Stimulated activated CD4-positive, alpha-beta T cell treated with anti-CD3 and anti-CD28 coated beads, Interleukin-1b, Interleukin-23, amount 100 ng/mL, for 1 hour (primary cell): ENCODE data around the gene AKAP14.
"Not testable (repeated sequence)": the region's sequence is repeated elsewhere in the genome, so short reads cannot be mapped to it uniquely, and the experiment has no call there.

Experiments
- DNase-seq, 2 donors: peaks; one replicate each; pipeline ENCODE4 v3.0.0-alpha.2; 2020; ENCODE audit warnings: low read depth in 2 of 2

Gene AKAP14

GRCh38 chrX:119922391-119922790 is 26.7 kb downstream of the AKAP14 start:
- DNase-seq, result not testable (repeated sequence)

- no peak for DNase-seq
Observed at GRCh38 chrX:119935215-119935874, 39.7 kb downstream of the AKAP14 start.

- no peak for DNase-seq
Observed at GRCh38 chrX:119941336-119941735, 45.6 kb downstream of the AKAP14 start.

GRCh38 chrX:119942173-119942819 is 46.6 kb downstream of the AKAP14 start:
- DNase-seq, result no peak

- DNase-seq, result no peak
Observed at GRCh38 chrX:119942831-119943184, 47.1 kb downstream of the AKAP14 start.

- DNase-seq, result peak; percentile 52 to 61
Observed at GRCh38 chrX:119943185-119943988, 47.7 kb downstream of the AKAP14 start, which contains the start of gene NKAP. Gene NKAP, minus strand, starts transcription at chrX:119943751. Its CDS starts 146 bp downstream, at chrX:119943605.

GRCh38 chrX:119945481-119945880 is 49.8 kb downstream of the AKAP14 start:
- no peak for DNase-seq

GRCh38 chrX:119948381-119948780 is 52.7 kb downstream of the AKAP14 start:
- no peak for DNase-seq

- DNase-seq, result no peak
Observed at GRCh38 chrX:119954374-119954773, 58.7 kb downstream of the AKAP14 start.

GRCh38 chrX:119955807-119956570 is 60.3 kb downstream of the AKAP14 start:
- not testable (repeated sequence) for DNase-seq

GRCh38 chrX:119960625-119961024 is 64.9 kb downstream of the AKAP14 start:
- DNase-seq, result no peak

- not testable (repeated sequence) for DNase-seq
Observed at GRCh38 chrX:119966837-119967236, 71.1 kb downstream of the AKAP14 start.
